Liver (tissue), 3 donors: ENCODE results near the gene RAP1GAP2.

Source experiments
- ATF3 ChIP-seq: IDR thresholded peaks from 2 replicates; pipeline ENCODE4 v1.6.1; 2016; ENCODE audit warnings: antibody characterized with exemption
- EGR1 ChIP-seq, 2 donors: IDR thresholded peaks; 2 replicates each; pipeline ENCODE4 v1.6.1; 2016 to 2018; ENCODE audit warnings: antibody characterized with exemption in 2 of 2, low read depth in 2 of 2
- GABPA ChIP-seq, 2 donors: IDR thresholded peaks in 1 of 2; conservative IDR thresholded peaks in 1 of 2; 2 replicates each; pipeline ENCODE4 v1.6.1; 2016; ENCODE audit warnings: antibody characterized with exemption in 2 of 2, mild to moderate bottlenecking in 1 of 2, moderate library complexity in 1 of 2
- RAD21 ChIP-seq, 2 donors: IDR thresholded peaks; 2 replicates each; pipeline ENCODE4 v1.6.1; 2016; ENCODE audit warnings: antibody characterized with exemption in 2 of 2, mild to moderate bottlenecking in 2 of 2
- SP1 ChIP-seq: IDR thresholded peaks from 2 replicates; pipeline ENCODE4 v1.6.1; 2018; ENCODE audit warnings: antibody characterized with exemption, mild to moderate bottlenecking
- TAF1 ChIP-seq: conservative IDR thresholded peaks from 2 replicates; pipeline ENCODE4 v1.6.1; 2016; ENCODE audit warnings: antibody characterized with exemption, mild to moderate bottlenecking
- TF ChIP-seq, protein P1 (sequence below): IDR thresholded peaks from 2 replicates; pipeline ENCODE4 v1.6.1; 2016; ENCODE audit warnings: antibody characterized with exemption
- TF ChIP-seq, protein P2 (sequence below): fragments of 150-350 bp; IDR thresholded peaks from 2 replicates; pipeline ENCODE4 v1.5.1; 2017; ENCODE audit warnings: improper control_type of control experiment, low read depth, low read length; ENCODE audit not compliant: missing input control
- donor health status: healthy.
- donor health status: healthy.

DNA sequence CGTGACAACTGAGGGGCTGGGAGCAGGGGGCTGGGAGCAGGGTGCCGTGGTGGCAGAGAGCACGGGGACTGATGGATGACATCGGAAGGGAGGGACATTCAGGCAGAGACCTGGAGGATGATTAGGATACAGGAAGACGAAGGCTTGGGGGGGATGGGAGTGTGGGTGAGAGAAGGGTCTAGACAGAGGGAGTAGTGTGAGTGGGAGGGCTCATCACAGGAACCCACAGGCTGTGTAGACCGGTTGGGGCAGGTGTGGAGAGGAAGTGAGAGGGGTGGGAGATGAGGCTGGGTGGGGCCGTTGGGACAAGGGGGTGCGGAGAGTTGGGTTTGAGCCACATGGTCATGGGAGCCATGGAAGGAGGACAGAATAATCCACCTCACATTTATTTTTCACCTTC, 83.8 kb downstream of the RAP1GAP2 start:
- TF ChIP-seq, protein P1, sequence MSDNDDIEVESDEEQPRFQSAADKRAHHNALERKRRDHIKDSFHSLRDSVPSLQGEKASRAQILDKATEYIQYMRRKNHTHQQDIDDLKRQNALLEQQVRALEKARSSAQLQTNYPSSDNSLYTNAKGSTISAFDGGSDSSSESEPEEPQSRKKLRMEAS, result no peak
- TF ChIP-seq, protein P2, sequence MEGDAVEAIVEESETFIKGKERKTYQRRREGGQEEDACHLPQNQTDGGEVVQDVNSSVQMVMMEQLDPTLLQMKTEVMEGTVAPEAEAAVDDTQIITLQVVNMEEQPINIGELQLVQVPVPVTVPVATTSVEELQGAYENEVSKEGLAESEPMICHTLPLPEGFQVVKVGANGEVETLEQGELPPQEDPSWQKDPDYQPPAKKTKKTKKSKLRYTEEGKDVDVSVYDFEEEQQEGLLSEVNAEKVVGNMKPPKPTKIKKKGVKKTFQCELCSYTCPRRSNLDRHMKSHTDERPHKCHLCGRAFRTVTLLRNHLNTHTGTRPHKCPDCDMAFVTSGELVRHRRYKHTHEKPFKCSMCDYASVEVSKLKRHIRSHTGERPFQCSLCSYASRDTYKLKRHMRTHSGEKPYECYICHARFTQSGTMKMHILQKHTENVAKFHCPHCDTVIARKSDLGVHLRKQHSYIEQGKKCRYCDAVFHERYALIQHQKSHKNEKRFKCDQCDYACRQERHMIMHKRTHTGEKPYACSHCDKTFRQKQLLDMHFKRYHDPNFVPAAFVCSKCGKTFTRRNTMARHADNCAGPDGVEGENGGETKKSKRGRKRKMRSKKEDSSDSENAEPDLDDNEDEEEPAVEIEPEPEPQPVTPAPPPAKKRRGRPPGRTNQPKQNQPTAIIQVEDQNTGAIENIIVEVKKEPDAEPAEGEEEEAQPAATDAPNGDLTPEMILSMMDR, result no peak
- no peak for TF ChIP-seq TAF1
- TF ChIP-seq RAD21 (IDR thresholded peaks at IDR 0.05), result no peak
- TF ChIP-seq SP1, result no peak
- TF ChIP-seq GABPA (IDR thresholded peaks at IDR 0.05 in 1 of 2, conservative IDR thresholded peaks at IDR 0.05 in 1 of 2), result no peak
- TF ChIP-seq ATF3, result no peak
- TF ChIP-seq EGR1 (IDR thresholded peaks at IDR 0.05; ENCODE audit: low read depth in 2 of 2), result no peak
